BJ (cell line): ENCODE measurements around the gene CYB5R4. TPM values are rescaled to one million over a fixed set of nuclear protein-coding genes. Genes with fewer than 3 reads are reported as not detected.

Source experiments
- CTCF ChIA-PET: fragments of 350-600 bp; formaldehyde crosslinking; extraction: SDS; loops from one replicate; lab custom pipeline; 2021; ENCODE audit warnings: antibody characterized with exemption, inconsistent platforms; lab: Yijun Ruan, JAX
- POLR2A ChIA-PET: fragments of 300-600 bp; sonication (Branson Sonifier 250); formaldehyde crosslinking; extraction: SDS; loops from one replicate; lab custom pipeline; 2021; ENCODE audit warnings: antibody characterized with exemption; lab: Charles Lee
- DNase-seq: peaks from one replicate; pipeline ENCODE4 v3.0.0-alpha.2; 2011; ENCODE audit warnings: low read depth
- H3K27me3 ChIP-seq: 2 replicates; pipeline ENCODE4 v1.6.0; 2011; ENCODE audit warnings: low read length; ENCODE audit not compliant: control insufficient read depth, insufficient read depth
- H3K36me3 ChIP-seq: 2 replicates; pipeline ENCODE4 v1.5.1; 2011; ENCODE audit warnings: low read length; ENCODE audit not compliant: control insufficient read depth, insufficient read depth
- H3K4me3 ChIP-seq: 2 replicates; pipeline ENCODE4 v1.5.1; 2011; ENCODE audit warnings: low read depth, mild to moderate bottlenecking, control low read depth, low read length
- CTCF ChIP-seq: IDR thresholded peaks from 2 replicates; pipeline ENCODE4 v1.5.1; 2011; ENCODE audit warnings: low read depth, mild to moderate bottlenecking, control low read depth, inconsistent platforms, low read length, moderate library complexity; ENCODE audit not compliant: insufficient read depth
- polyA plus RNA-seq: library from polyadenylated mRNA; depleted of rRNA; stranded (reverse); fragments of >200 nt; gene quantifications from 2 replicates; pipeline ENCODE4 v1.2.3, GENCODE V29; 2011

CYB5R4 gene
- polyA plus RNA-seq, 1 experiment = 2.7 TPM

DNA sequence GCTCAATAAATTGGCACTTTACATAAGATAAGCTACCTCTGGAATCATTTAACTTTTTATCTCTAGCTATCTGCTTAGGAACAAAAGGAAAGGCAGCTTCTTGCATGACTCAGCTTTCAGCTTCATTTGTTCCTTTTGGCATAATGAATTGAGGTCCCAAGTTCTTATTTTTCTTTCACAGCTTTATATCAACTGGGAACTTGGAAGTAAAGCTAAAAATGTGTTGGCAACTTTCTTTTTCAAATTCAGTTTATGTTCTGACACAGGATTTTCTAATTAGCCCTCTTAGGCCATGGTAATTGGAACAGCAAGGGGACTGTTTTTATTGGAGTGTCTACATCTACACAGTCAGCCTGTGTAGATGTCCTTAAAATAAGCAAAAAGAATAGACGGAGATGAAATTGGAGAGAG, 118.8 kb downstream of the CYB5R4 start:
- Histone ChIP-seq H3K36me3 (no peaks in the 10 kb centered on the region), H3K27me3 (no peaks in the 10 kb centered on the region), H3K4me3 (no peak overlapping the region)
- no peak for DNase-seq
- no peak for TF ChIP-seq CTCF
- POLR2A ChIA-PET = no interaction called here
- CTCF ChIA-PET = no interaction called here

DNA sequence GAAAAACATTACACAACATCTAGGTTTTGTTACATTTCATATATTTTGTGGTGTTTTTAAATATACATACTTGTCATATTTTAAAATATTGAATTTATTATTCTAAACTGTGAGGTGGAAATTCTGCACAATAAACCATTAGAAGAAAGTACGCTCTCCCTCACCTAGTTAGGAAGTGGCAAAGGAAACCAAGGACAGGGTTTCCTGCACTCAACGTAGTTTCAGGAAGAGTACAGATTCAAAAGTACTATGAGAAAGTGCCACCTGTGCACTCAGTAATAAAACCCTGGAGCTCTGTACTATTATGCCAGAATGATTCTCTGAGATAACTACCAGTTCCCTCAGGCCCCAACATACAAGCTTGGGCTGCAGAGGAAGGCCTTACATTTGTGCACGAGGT, 119.5 kb downstream of the CYB5R4 start:
- ChIA-PET POLR2A (no interaction called here), CTCF (interaction anchor here (0.6 kb wide), 1 partner anchor 756 kb away, joined by 3 read pairs; no protein-coding TSS in a partner anchor)
- H3K36me3 ChIP-seq = no peaks in the 10 kb centered on the region
- H3K27me3 ChIP-seq = no peaks in the 10 kb centered on the region
- DNase-seq = no peak
- TF ChIP-seq CTCF = no peak
- no peak overlapping the region for H3K4me3 ChIP-seq

DNA sequence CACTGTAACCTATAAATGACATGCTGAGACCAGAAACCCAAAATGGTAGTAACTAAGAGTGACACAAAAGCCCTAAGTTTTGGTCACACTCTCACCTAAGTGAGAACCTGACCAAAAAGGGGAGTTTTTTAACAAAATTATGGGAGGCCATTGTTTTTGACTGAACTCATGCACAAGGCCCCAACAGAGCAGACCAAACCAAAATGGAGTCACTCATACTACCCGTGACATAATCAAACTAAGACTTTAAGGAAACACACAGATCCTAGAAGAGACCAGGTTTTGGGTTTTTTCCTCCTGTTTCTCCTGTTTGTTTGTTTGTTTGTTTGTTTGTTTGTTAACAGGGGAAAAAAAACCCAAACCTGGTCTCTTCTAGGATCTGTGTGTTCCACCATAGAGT, 124.9 kb downstream of the CYB5R4 start:
- ChIA-PET CTCF (no interaction called here), POLR2A (no interaction called here)
- no peak for DNase-seq
- H3K27me3 ChIP-seq = no peaks in the 10 kb centered on the region
- no peak overlapping the region for H3K4me3 ChIP-seq
- no peak for TF ChIP-seq CTCF
- no peaks in the 10 kb centered on the region for H3K36me3 ChIP-seq

DNA sequence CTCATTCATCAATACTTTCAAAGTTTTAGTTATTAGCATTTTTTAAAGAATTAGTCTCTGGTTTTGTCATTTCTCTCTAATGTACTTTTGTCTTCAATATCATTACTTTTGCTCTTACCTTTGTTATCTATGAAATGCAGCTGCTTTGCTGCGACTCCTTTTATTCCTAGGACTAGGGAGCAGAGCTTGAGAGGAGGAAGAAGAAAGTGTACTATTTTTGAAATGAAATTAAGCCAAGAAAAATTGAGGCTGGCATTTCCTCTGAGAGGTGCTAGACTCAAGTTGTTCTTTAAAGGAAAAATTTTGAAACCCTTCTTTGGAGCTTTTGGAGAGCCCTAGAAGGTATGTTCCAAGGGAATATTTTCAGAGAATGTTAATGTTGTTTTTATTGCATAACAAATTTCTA, 125.8 kb downstream of the CYB5R4 start:
- CTCF ChIA-PET = no interaction called here
- TF ChIP-seq CTCF = no peak
- no peak for DNase-seq
- H3K27me3 ChIP-seq = no peaks in the 10 kb centered on the region
- H3K4me3 ChIP-seq = no peak overlapping the region
- POLR2A ChIA-PET = no interaction called here
- no peaks in the 10 kb centered on the region for H3K36me3 ChIP-seq

- ChIA-PET POLR2A (no interaction called here), CTCF (no interaction called here)
- H3K4me3 ChIP-seq = no peak overlapping the region
- H3K27me3 ChIP-seq = no peaks in the 10 kb centered on the region
- TF ChIP-seq CTCF = no peak
- no peaks in the 10 kb centered on the region for H3K36me3 ChIP-seq
- no peak for DNase-seq
Observed at GRCh38 chr6:83985715-83986114, 126.2 kb downstream of the CYB5R4 start.
